ENCODE data around the gene MIER3.

DNA sequence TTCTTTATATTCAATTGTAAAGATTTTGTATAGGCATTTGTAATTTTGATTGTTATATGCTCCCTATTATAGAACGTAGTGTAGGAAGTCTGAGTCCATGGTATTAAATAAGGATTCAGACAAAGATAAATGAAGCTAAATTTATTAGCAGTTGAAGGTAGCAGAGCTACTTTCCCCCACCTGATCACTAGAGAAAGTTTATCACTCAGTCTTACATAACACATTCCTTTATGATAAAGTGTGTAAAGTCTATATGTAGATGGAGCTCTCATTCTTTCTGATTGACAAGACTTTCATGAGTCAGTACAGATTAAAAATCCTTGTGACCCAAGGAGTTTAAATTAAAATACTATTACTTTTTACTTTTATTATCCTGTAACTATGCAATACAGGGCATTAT is 2.3 kb upstream of the MIER3 start:
- TF ChIP-seq, protein P1, sequence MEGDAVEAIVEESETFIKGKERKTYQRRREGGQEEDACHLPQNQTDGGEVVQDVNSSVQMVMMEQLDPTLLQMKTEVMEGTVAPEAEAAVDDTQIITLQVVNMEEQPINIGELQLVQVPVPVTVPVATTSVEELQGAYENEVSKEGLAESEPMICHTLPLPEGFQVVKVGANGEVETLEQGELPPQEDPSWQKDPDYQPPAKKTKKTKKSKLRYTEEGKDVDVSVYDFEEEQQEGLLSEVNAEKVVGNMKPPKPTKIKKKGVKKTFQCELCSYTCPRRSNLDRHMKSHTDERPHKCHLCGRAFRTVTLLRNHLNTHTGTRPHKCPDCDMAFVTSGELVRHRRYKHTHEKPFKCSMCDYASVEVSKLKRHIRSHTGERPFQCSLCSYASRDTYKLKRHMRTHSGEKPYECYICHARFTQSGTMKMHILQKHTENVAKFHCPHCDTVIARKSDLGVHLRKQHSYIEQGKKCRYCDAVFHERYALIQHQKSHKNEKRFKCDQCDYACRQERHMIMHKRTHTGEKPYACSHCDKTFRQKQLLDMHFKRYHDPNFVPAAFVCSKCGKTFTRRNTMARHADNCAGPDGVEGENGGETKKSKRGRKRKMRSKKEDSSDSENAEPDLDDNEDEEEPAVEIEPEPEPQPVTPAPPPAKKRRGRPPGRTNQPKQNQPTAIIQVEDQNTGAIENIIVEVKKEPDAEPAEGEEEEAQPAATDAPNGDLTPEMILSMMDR (IDR thresholded peaks at IDR 0.05), result no peak
- no peak for TF ChIP-seq POLR2AphosphoS5 (IDR thresholded peaks at IDR 0.05)

Measured in gastroesophageal sphincter (tissue), 3 donors.